ENCODE data around the gene PCDH9. TPM values are rescaled to one million over a fixed set of nuclear protein-coding genes. Genes with fewer than 3 reads are reported as not detected.

PCDH9 gene
- total and polyA plus RNA-seq, 2 of the 13 experiments (the other 11 are each of a cell fraction or from before 2014, with no cell fraction given) = 0.09 TPM; not detected in 1

DNA sequence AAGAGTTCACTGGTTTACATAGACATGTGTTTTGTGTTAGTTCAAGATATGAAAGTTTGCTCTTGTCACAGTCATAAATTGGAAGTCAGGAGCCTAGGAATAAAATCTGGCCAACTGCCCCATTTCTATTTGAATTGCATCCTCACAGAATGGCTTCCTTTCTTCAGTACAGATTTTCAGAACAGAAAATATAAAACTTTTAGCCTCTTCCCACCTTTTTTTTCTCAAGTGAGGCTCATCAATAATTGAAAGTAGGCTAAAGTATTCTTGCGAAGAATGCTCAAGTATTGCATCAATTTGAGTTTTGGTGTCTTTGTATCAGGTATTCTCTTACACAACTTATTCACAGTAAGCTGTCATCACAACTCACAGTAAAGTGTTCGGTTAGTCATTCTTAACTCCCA lies 802.7 kb downstream of the PCDH9 start:
- Histone ChIP-seq H3K4me3 (replicated peaks in 1 of 3; ENCODE audit: insufficient read depth in 1 of 3, low read depth in 2 of 3, low read length in 3 of 3) (no peak overlapping the region), H3K79me2 (ENCODE audit: insufficient read depth, low read length) (no peaks in the 10 kb centered on the region), H3K9me3 (ENCODE audit: low read length) (no peaks in the 10 kb centered on the region), H3K4me2 (ENCODE audit: low read depth, low read length) (no peak overlapping the region), H3K4me1 (ENCODE audit: insufficient read depth, low read length) (no peaks in the 10 kb centered on the region), H3K27me3 (ENCODE audit: control insufficient read depth in 1 of 2, insufficient read depth in 2 of 2, low read length in 2 of 2) (no peaks in the 10 kb centered on the region), H3K36me3 (replicated peaks in 1 of 2; ENCODE audit: control insufficient read depth in 1 of 2, insufficient read depth in 2 of 2, low read length in 2 of 2) (no peaks in the 10 kb centered on the region), H3K27ac (ENCODE audit: extremely low read length, insufficient read depth, low read length) (no peak overlapping the region), H3K9ac (ENCODE audit: insufficient read depth, low read depth, low read length) (no peak overlapping the region), H2AFZ (ENCODE audit: low read length) (no peak overlapping the region), H4K20me1 (ENCODE audit: insufficient read depth, low read length) (no peaks in the 10 kb centered on the region)
- ChIA-PET POLR2A (no interaction called here), CTCF (ENCODE audit: low intra/inter-chr PET ratio, low total read pairs) (no interaction called here)
- ATAC-seq = no peak
- FAIRE-seq = no peak
- no peak for DNase-seq (ENCODE audit: low spot score)
- intact Hi-C loops (cut with micrococcal nuclease; ENCODE audit: unreplicated experiment) (no loop called here), in situ Hi-C loops (cut with HindIII; ENCODE audit: extremely low pct_ligation_motif_present, low pct_unique_long_range_greater_than_20kb) (no loop called here)
- 5% methylated on average over 2 of the region's 2 CpGs for WGBS (ENCODE audit: low lambda C conversion rate)
- BruUV-seq (replicated peaks) = no TSS peak
- TF ChIP-seq FOXC1 (CRISPR knock-in tag; IDR thresholded peaks at IDR 0.05; ENCODE audit: borderline replicate concordance) = no peak

DNA sequence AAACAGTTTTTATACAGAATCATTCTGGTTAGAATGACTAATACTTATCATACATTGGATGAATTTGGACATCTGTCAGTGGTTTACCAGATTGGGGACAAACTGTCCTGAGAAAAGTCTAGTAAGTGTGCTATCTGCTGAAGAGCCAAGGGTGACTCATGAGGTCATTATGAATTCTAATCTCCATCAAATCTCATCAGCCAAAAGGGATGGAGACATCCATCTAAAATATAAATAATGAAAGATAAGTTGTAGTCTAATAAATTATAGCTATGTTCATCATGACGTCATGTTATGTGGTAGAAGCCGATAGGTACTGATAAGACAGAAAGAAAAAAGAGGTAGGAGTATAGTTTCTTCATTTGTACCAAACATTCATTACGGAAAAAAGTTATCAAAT lies 804.4 kb downstream of the PCDH9 start:
- in situ Hi-C loops (cut with HindIII; ENCODE audit: extremely low pct_ligation_motif_present, low pct_unique_long_range_greater_than_20kb) = no loop called here
- Histone ChIP-seq H3K79me2 (ENCODE audit: insufficient read depth, low read length) (no peaks in the 10 kb centered on the region), H3K4me1 (ENCODE audit: insufficient read depth, low read length) (no peaks in the 10 kb centered on the region), H3K4me2 (ENCODE audit: low read depth, low read length) (no peak overlapping the region), H3K4me3 (replicated peaks in 1 of 3; ENCODE audit: insufficient read depth in 1 of 3, low read depth in 2 of 3, low read length in 3 of 3) (no peak overlapping the region), H3K9me3 (ENCODE audit: low read length) (no peaks in the 10 kb centered on the region), H4K20me1 (ENCODE audit: insufficient read depth, low read length) (no peaks in the 10 kb centered on the region), H3K9ac (ENCODE audit: insufficient read depth, low read depth, low read length) (no peak overlapping the region), H2AFZ (ENCODE audit: low read length) (no peak overlapping the region), H3K36me3 (replicated peaks in 1 of 2; ENCODE audit: control insufficient read depth in 1 of 2, insufficient read depth in 2 of 2, low read length in 2 of 2) (no peaks in the 10 kb centered on the region), H3K27me3 (ENCODE audit: control insufficient read depth in 1 of 2, insufficient read depth in 2 of 2, low read length in 2 of 2) (no peaks in the 10 kb centered on the region), H3K27ac (ENCODE audit: extremely low read length, insufficient read depth, low read length) (no peak overlapping the region)
- TF ChIP-seq CREB1 (IDR thresholded peaks at IDR 0.05) (peak; percentile 89), CREB1 (CRISPR knock-in tag; IDR thresholded peaks at IDR 0.05) (no peak), ATF7 (IDR thresholded peaks at IDR 0.05) (peak; percentile 98), ATF7 (CRISPR knock-in tag; IDR thresholded peaks at IDR 0.05) (no peak)
- TF ChIP-seq, protein P1, sequence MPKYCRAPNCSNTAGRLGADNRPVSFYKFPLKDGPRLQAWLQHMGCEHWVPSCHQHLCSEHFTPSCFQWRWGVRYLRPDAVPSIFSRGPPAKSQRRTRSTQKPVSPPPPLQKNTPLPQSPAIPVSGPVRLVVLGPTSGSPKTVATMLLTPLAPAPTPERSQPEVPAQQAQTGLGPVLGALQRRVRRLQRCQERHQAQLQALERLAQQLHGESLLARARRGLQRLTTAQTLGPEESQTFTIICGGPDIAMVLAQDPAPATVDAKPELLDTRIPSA (CRISPR knock-in tag; IDR thresholded peaks at IDR 0.05; ENCODE audit: borderline replicate concordance) = no peak
- CTCF ChIA-PET (ENCODE audit: low intra/inter-chr PET ratio, low total read pairs) = no interaction called here
- FAIRE-seq (no peak), ATAC-seq (no peak), DNase-seq (ENCODE audit: low spot score) (no peak)
- POLR2A ChIA-PET = no interaction called here
- intact Hi-C loops (cut with micrococcal nuclease; ENCODE audit: unreplicated experiment) = no loop called here
- WGBS (ENCODE audit: low lambda C conversion rate) = 12% methylated on average over 3 of the region's 3 CpGs
- no TSS peak for BruUV-seq (replicated peaks)
